ENCODE measurements around the gene LRRN4CL. TPM values are rescaled to one million over a fixed set of nuclear protein-coding genes. Genes with fewer than 3 reads are reported as not detected.
A peak's percentile ranks its signal among the peaks of the same experiment; 100 is the strongest.
"Not testable (repeated sequence)": the region's sequence is repeated elsewhere in the genome, so short reads cannot be mapped to it uniquely, and the experiment has no call there.

The LRRN4CL gene
- total RNA-seq, 2 experiments from 2014 or later = 0.18 to 0.20 TPM

GRCh38 chr11:62652161-62653006 is 36.9 kb downstream of the LRRN4CL start:
- H3K4me1 Mint-ChIP-seq = peaks cover 34% of the 10 kb centered on the region
- no peaks in the 10 kb centered on the region for H3K9me3 Mint-ChIP-seq
- ChIA-PET POLR2A (interaction anchor here (0.6 to 5.9 kb wide), 30 partner anchors 8 to 203 kb away, joined by 3 to 212 read pairs (median 6); partner anchors contain the start of genes B3GAT3, BSCL2, C11orf98 and CSKMT), CTCF (interaction anchor here (1.0 to 1.6 kb wide), 3 partner anchors 12 to 110 kb away, joined by 3 to 15 read pairs (median 10); partner anchors contain the start of genes C11orf98, CSKMT and TUT1)
- H3K36me3 Mint-ChIP-seq (ENCODE audit: low read depth) = peaks cover 17% of the 10 kb centered on the region
- peak overlapping the region; percentile 85 for H3K27ac Mint-ChIP-seq
- no peaks in the 10 kb centered on the region for H3K27me3 Mint-ChIP-seq
- peak overlapping the region; percentile 91 for H3K4me3 Mint-ChIP-seq
- DNase-seq = peak; percentile 47

GRCh38 chr11:62650283-62650682 is 39.0 kb downstream of the LRRN4CL start:
- CTCF ChIA-PET = interaction anchor here (1.1 kb wide), 1 partner anchor 44 kb away, joined by 4 read pairs; no protein-coding TSS in a partner anchor
- peaks cover 26% of the 10 kb centered on the region for H3K36me3 Mint-ChIP-seq (ENCODE audit: low read depth)

DNA sequence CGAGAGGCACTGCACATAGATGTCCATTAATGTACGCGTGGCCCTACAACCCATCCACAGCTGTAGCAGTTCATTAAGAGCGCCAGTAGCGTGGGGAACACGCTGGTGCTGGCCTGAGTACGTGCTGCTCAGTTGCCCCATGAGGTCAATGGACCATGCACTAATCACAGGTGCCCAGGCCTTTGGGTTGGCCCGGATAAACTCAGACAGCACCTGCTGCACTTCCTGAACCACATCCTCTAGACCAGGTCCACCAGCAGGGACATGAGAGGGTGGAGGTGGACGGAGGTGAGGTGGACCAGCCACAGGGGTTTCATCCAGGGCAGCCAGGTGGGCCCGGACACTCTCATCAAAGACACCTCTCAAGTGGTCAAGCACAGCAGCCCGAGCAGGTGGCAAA is 39.8 kb downstream of the LRRN4CL start:
- ChIA-PET POLR2A (interaction anchor here (1.1 to 12.3 kb wide), 7 partner anchors 16 to 207 kb away, joined by 3 to 192 read pairs (median 8); partner anchors contain the start of genes B3GAT3, C11orf98, CSKMT and HNRNPUL2), CTCF (interaction anchor here (1.1 to 1.2 kb wide), 3 partner anchors 15 to 45 kb away, joined by 3 to 4 read pairs (median 3); partner anchors contain the start of genes B3GAT3 and C11orf98)
- Mint-ChIP-seq H3K9me3 (no peaks in the 10 kb centered on the region), H3K27me3 (no peaks in the 10 kb centered on the region), H3K27ac (no peak overlapping the region), H3K4me1 (peaks cover 50% of the 10 kb centered on the region), H3K36me3 (ENCODE audit: low read depth) (peaks cover 31% of the 10 kb centered on the region), H3K4me3 (no peak overlapping the region)
- DNase-seq = no peak

More at GRCh38 chr11:62650283-62650682, 39.0 kb downstream of the LRRN4CL start:
- not testable (repeated sequence) for H3K4me3 Mint-ChIP-seq, H3K27me3 Mint-ChIP-seq, DNase-seq, H3K9me3 Mint-ChIP-seq, H3K27ac Mint-ChIP-seq
- POLR2A ChIA-PET = interaction anchor here (1.1 to 12.3 kb wide), 4 partner anchors 16 to 49 kb away, joined by 3 to 192 read pairs (median 6); partner anchors contain the start of genes C11orf98, CSKMT, LBHD1 and MTA2
- H3K4me1 Mint-ChIP-seq = peaks cover 47% of the 10 kb centered on the region

GRCh38 chr11:62648967-62649364 is 40.4 kb downstream of the LRRN4CL start:
- Mint-ChIP-seq H3K4me3 (no peak overlapping the region), H3K27ac (no peak overlapping the region), H3K9me3 (no peaks in the 10 kb centered on the region), H3K27me3 (no peaks in the 10 kb centered on the region), H3K36me3 (ENCODE audit: low read depth) (peaks cover 35% of the 10 kb centered on the region), H3K4me1 (peaks cover 48% of the 10 kb centered on the region)
- ChIA-PET POLR2A (interaction anchor here (0.7 to 12.3 kb wide), 8 partner anchors 17 to 232 kb away, joined by 3 to 192 read pairs (median 10); partner anchors contain the start of genes B3GAT3, C11orf98, CSKMT and HNRNPUL2), CTCF (interaction anchor here (0.9 to 1.2 kb wide), 3 partner anchors 16 to 27 kb away, joined by 3 read pairs; partner anchors contain the start of genes B3GAT3 and C11orf98)
- no peak for DNase-seq

DNA sequence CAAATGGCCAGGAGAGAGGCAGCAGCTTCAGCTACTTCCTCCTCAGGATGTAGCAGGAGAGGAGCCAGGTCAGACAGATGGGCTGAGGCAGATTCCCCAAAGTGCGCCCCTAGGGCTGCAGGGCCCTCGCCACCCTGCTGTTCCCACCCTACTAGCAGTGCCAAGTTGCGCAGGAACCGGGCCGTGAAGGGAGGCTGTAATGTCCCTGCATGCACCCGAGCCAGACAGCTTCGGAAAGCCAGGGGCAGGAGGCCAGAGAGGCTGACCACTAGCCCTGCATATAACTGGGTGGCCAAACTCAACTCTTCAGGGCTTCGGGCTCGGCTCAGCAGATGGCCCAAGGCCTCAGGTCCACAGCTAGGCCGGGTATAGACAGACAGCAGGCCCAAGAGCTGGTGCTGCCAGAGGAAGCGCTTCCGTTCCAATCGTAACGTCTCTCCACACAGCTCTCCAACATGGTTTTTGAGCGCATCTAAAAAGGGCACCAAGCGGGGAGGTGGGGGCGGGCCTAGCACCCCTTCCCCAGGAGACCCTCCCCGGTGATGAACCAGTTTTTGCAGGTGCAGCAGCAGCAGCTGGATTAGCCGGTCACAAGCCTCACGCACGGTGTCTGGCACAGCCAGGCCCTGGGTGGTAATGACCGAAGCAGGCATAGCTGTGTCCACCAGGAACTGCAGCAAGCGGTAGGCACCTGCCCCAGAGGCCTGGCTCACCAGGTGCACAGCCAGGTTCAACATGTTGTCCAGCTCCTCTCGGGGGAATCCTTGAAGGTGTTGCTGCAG is 41.0 kb downstream of the LRRN4CL start:
- DNase-seq = no peak
- ChIA-PET POLR2A (interaction anchor here (0.7 to 12.3 kb wide), 10 partner anchors 18 to 233 kb away, joined by 3 to 192 read pairs (median 6); partner anchors contain the start of genes B3GAT3, C11orf98, CSKMT and EML3), CTCF (interaction anchor here (0.9 to 2.9 kb wide), 4 partner anchors 17 to 61 kb away, joined by 3 to 9 read pairs (median 3); partner anchors contain the start of gene TUT1)
- Mint-ChIP-seq H3K4me3 (no peak overlapping the region), H3K27ac (no peak overlapping the region), H3K27me3 (no peaks in the 10 kb centered on the region), H3K4me1 (peaks cover 45% of the 10 kb centered on the region), H3K36me3 (ENCODE audit: low read depth) (peaks cover 32% of the 10 kb centered on the region), H3K9me3 (no peaks in the 10 kb centered on the region)

DNA sequence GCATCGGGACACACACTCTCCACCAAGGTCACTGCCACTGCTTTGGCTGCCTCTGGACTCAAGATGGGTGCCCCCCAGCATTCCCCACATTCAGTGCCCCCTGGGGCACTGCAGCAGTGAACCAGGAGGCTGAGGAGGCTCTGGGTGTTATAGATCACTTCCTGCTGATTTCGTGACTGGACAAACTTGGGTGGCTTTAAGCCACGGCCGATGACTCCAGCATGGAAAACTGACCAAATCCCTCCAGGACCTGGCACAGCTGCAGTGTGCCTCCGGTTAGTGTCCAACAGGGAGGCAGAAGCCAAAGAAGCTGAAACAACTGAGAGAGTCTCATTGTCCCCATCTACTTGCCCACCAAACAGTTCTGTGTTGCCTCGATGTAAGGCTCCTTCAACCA is 41.7 kb downstream of the LRRN4CL start:
- Mint-ChIP-seq H3K27me3 (no peaks in the 10 kb centered on the region), H3K9me3 (no peaks in the 10 kb centered on the region), H3K27ac (no peak overlapping the region), H3K4me3 (no peak overlapping the region), H3K4me1 (peaks cover 47% of the 10 kb centered on the region), H3K36me3 (ENCODE audit: low read depth) (peaks cover 36% of the 10 kb centered on the region)
- no peak for DNase-seq
- ChIA-PET CTCF (interaction anchor here (0.9 to 2.9 kb wide), 3 partner anchors 53 to 61 kb away, joined by 3 to 9 read pairs (median 3); partner anchors contain the start of gene TUT1), POLR2A (interaction anchor here (0.7 to 12.3 kb wide), 9 partner anchors 18 to 208 kb away, joined by 3 to 192 read pairs (median 8); partner anchors contain the start of genes B3GAT3, C11orf98, CSKMT and EML3)

DNA sequence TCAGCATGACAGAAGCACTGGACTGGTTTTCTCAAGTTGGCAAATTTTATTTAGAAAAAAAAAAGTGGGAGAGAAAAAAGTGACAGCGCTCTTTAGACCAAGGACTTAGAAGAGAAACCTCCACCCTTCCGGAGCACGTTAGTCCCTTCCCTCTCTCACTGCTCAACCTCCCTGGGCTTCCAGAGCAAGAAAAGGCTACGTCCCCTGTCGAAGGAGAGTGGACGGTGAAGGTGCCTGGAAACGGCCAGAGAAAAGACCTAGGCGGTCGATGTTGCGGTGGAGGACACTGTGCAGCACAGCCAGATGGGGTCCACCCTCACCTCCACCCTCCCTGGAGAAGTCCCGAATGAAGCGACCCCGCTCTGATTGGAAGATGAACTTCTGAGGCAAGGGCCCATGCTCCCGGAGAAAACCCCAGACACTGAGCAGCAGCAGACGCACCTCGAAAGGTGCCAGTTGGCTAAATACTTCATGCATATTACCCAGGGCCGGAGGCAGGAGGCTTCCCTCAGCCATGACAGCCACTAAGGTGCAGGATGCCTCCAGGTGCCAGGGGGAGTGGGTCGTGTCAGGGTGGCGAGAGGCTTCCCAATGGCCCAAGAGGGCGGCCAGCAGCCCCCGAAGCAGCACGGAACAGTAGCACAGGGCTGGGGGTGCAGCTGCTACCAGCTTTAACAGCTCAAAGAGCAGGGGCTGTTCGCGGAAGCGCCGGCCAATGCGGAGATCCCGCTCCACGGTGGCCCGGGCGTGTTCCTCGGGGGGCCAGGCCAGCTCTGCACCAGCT is 42.3 kb downstream of the LRRN4CL start:
- H3K36me3 Mint-ChIP-seq (ENCODE audit: low read depth) = peaks cover 38% of the 10 kb centered on the region

DNA sequence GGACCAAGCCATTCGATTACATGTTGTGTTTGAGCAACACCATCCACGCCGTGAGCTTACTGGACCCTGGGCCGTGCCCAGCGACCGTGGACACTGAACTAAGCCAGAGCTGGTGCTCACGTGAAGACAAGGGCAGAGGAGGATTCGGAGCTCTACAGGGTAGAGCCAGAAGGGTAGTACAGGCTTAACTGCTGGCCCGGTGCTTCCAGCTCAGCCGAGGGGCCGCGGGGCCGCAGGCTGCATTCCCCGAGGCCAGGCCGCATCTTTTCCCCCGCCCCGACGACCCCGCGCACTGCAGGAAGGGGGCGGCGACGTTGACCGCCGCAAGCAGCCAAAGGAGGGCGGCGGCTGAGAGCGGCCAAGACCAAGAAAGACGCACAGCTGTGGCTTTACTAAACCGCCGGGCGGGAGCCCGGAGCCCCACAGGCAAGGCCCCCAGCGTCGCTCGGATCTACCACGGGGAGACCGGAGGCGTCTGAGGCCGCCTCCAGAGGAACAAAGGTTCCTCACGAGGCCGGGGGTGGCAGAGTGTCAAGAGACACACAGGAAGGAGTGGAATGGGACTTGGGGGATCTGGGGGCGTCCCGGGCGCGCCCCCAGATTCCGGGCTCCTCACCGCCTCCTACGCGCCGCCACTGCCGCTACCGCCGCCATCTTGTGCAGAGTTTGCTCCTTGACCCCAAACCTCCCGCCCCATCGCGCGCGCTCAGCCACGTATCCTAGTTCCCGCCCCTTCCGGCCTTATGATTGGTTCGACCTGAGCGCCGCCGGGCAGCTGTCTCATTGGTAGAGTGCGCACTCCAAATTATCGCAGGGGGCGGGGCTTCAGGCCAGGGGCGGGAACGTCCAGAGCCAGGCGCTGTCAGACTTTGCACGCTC is 43.1 kb downstream of the LRRN4CL start, which contains the start of gene GANAB:
Gene GANAB (minus strand): TSS at position 668 of the 879 bp plus-strand sequence. CDS start 14 bp downstream, at position 654.
- DNase-seq = peak; percentile 99
- Mint-ChIP-seq H3K27ac (peak within 1 kb of the TSS; percentile 94), H3K4me3 (peak within 1 kb of the TSS; percentile 99), H3K4me1 (peaks cover 47% of the 10 kb centered on the region), H3K36me3 (ENCODE audit: low read depth) (peaks cover 38% of the 10 kb centered on the region), H3K9me3 (no peaks in the 10 kb centered on the region), H3K27me3 (no peaks in the 10 kb centered on the region)
- ChIA-PET CTCF (interaction anchor here (0.6 to 2.9 kb wide), 5 partner anchors 48 to 206 kb away, joined by 4 to 9 read pairs (median 5); partner anchors contain the start of gene TUT1), POLR2A (interaction anchor here (0.6 to 12.3 kb wide), 30 partner anchors 9 to 245 kb away, joined by 3 to 192 read pairs (median 5); partner anchors contain the start of genes B3GAT3, BSCL2, C11orf98 and CSKMT)

More for the DNA sequence above, 42.3 kb downstream of the LRRN4CL start:
- H3K9me3 Mint-ChIP-seq = no peaks in the 10 kb centered on the region
- ChIA-PET POLR2A (interaction anchor here (0.6 to 12.3 kb wide), 27 partner anchors 8 to 209 kb away, joined by 3 to 192 read pairs (median 8); partner anchors contain the start of genes B3GAT3, BSCL2, C11orf98 and CSKMT), CTCF (interaction anchor here (0.6 to 2.9 kb wide), 6 partner anchors 47 to 205 kb away, joined by 3 to 9 read pairs (median 4); partner anchors contain the start of gene TUT1)
- peak overlapping the region; percentile 94 for H3K27ac Mint-ChIP-seq
- no peaks in the 10 kb centered on the region for H3K27me3 Mint-ChIP-seq
- peak overlapping the region; percentile 99 for H3K4me3 Mint-ChIP-seq
- no peak for DNase-seq
- peaks cover 46% of the 10 kb centered on the region for H3K4me1 Mint-ChIP-seq

DNA sequence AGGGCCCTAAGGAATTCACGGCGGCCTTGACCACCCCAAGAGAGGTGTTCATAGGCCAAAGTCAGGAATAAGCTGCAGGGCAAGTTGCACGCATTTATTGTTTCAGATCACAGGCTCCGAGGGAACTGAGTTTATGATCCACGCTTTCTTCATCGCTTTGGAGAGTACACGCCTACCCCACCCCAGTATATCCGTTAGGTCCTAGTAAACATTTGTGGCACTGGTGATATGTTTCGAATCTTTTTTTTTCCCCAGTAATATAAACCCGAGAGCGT is 43.7 kb downstream of the LRRN4CL start:
- peaks cover 38% of the 10 kb centered on the region for H3K36me3 Mint-ChIP-seq (ENCODE audit: low read depth)

DNA sequence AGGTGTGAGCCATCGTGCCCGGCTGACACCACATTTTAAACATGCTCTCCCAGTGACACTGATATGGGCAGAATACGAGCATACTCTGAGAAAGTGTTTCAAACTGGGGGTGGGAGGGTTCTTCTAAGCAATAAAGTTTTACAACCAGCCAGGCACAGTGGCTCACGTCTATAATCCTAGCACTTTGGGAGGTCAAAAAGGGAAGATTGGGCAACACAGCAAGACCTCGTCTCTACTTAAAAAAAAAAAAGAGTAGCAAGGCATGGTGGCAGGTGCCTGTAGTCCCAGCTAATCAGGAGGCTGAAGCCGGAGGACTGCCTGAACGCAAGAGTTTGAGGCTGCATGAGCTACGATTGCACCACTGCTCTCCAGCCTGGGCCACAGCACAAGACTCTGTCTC is 45.1 kb downstream of the LRRN4CL start:
- Mint-ChIP-seq H3K9me3 (no peaks in the 10 kb centered on the region), H3K27me3 (no peaks in the 10 kb centered on the region), H3K36me3 (ENCODE audit: low read depth) (peaks cover 38% of the 10 kb centered on the region), H3K27ac (no peak overlapping the region), H3K4me3 (no peak overlapping the region), H3K4me1 (peaks cover 51% of the 10 kb centered on the region)
- CTCF ChIA-PET = no interaction called here
- DNase-seq = no peak
- POLR2A ChIA-PET = interaction anchor here (0.9 to 12.3 kb wide), 7 partner anchors 9 to 53 kb away, joined by 3 to 192 read pairs (median 6); partner anchors contain the start of genes B3GAT3, C11orf98, CSKMT and INTS5

More for the DNA sequence above, 43.7 kb downstream of the LRRN4CL start:
- CTCF ChIA-PET = interaction anchor here (2.0 to 2.9 kb wide), 2 partner anchors 48 to 53 kb away, joined by 9 read pairs; partner anchors contain the start of gene TUT1
- Mint-ChIP-seq H3K4me1 (peaks cover 49% of the 10 kb centered on the region), H3K27ac (peak overlapping the region; percentile 94), H3K9me3 (no peaks in the 10 kb centered on the region), H3K4me3 (peak overlapping the region; percentile 99), H3K27me3 (no peaks in the 10 kb centered on the region)
- DNase-seq = no peak
- POLR2A ChIA-PET = interaction anchor here (0.6 to 12.3 kb wide), 22 partner anchors 8 to 235 kb away, joined by 3 to 192 read pairs (median 8); partner anchors contain the start of genes B3GAT3, C11orf98, CSKMT and EEF1G
